HepG2 (cell line): ENCODE results near the gene CDYL2.

Experiments used
- EP300 ChIP-seq, 3 experiments: sonication (generic) in 1 of 3; formaldehyde crosslinking in 1 of 3; IDR thresholded peaks; 2 replicates each; pipeline versions ENCODE4 v1.5.1 to v1.6.1; 2011 to 2020; ENCODE audit warnings: low read depth in 2 of 3, low read length in 2 of 3, borderline replicate concordance in 1 of 3, improper control_type of control experiment in 1 of 3, mild to moderate bottlenecking in 1 of 3, missing genetic modification reagents in 1 of 3, moderate library complexity in 1 of 3
- TF ChIP-seq, protein P1 (sequence below): sonication (generic); formaldehyde crosslinking; IDR thresholded peaks from 2 replicates; pipeline ENCODE4 v1.5.0; 2020; ENCODE audit warnings: missing genetic modification reagents

DNA sequence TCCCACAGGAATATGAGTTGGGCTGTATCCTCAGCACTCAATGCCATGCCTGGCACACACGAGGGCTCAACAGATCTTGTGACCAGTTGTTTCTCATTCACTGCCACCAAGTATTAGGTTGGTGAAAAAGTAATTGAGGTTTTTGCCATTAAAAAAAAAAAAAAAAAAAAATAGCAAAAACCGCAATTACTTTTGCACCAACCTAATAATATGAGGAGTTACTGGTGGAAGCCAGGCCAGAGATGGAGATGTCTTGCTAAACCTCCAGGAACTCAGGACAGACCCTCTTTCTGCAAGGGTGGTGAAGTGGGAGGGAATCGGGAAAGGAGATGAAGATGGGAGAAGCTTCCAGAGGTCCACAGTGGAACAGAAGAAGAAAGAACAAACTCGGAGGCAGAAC is 139.0 kb downstream of the CDYL2 start:
- no peak for TF ChIP-seq EP300 (IDR thresholded peaks at IDR 0.05; ENCODE audit: low read depth in 2 of 2, low read length in 2 of 2)
- no peak for TF ChIP-seq EP300 (CRISPR knock-in tag; IDR thresholded peaks at IDR 0.05; ENCODE audit: borderline replicate concordance)
- TF ChIP-seq, protein P1, sequence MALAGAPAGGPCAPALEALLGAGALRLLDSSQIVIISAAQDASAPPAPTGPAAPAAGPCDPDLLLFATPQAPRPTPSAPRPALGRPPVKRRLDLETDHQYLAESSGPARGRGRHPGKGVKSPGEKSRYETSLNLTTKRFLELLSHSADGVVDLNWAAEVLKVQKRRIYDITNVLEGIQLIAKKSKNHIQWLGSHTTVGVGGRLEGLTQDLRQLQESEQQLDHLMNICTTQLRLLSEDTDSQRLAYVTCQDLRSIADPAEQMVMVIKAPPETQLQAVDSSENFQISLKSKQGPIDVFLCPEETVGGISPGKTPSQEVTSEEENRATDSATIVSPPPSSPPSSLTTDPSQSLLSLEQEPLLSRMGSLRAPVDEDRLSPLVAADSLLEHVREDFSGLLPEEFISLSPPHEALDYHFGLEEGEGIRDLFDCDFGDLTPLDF (CRISPR knock-in tag), result no peak
